Measurements from ENCODE around the gene SLC38A3.

- no peak for TF ChIP-seq CTCF (IDR thresholded peaks at IDR 0.05)
- TF ChIP-seq POLR2A (IDR thresholded peaks at IDR 0.05), result no peak
These were observed 11.8 kb upstream of the SLC38A3 start for GRCh38 chr3:50193286-50193685.

Data from Peyer's patch (tissue), 4 donors.